ENCODE results near the gene PLA2G2F.

Gene PLA2G2F

GRCh38 chr1:20151906-20152598 is 12.9 kb downstream of the PLA2G2F start:
- peak overlapping the region; percentile 83 for H3K14ac ChIP-seq (ENCODE audit: low read length)
- H3K36me3 ChIP-seq (replicated peaks in 1 of 2; ENCODE audit: control insufficient read depth in 2 of 2, insufficient read depth in 2 of 2, low read length in 2 of 2) = no peaks in the 10 kb centered on the region
- H3K4me3 ChIP-seq (ENCODE audit: low read length in 2 of 2) = no peak overlapping the region
- peak overlapping the region; percentile 51 for H2BK15ac ChIP-seq (ENCODE audit: low read length)
- peak overlapping the region; percentile 86 for H3K18ac ChIP-seq (ENCODE audit: low read length)
- H3K9me3 ChIP-seq (replicated peaks in 1 of 2; ENCODE audit: control insufficient read depth in 2 of 2, insufficient read depth in 1 of 2, low read depth in 1 of 2, low read length in 2 of 2) = no peaks in the 10 kb centered on the region
- H3K4ac ChIP-seq (ENCODE audit: low read length) = no peak overlapping the region
- H3K23ac ChIP-seq (ENCODE audit: low read depth, low read length, poor library complexity) = peak overlapping the region; percentile 86
- H2BK5ac ChIP-seq (ENCODE audit: low read length) = no peak overlapping the region
- H2BK120ac ChIP-seq (ENCODE audit: low read depth, low read length) = no peak overlapping the region
- no peak overlapping the region for H4K91ac ChIP-seq (ENCODE audit: low read depth, low read length, poor library complexity)
- H2AK5ac ChIP-seq (ENCODE audit: low read depth, low read length) = peak overlapping the region; percentile 53
- no peak overlapping the region for H3K27ac ChIP-seq (replicated peaks; ENCODE audit: low read length)
- H2AFZ ChIP-seq (ENCODE audit: low read length) = peak overlapping the region; percentile 82
- H3K4me1 ChIP-seq (ENCODE audit: control insufficient read depth in 2 of 2, insufficient read depth in 1 of 2, low read depth in 1 of 2, low read length in 2 of 2) = peaks cover 0 to under 1% of the 10 kb centered on the region in 2 donors
- WGBS, 2 donors (ENCODE audit: extremely low coverage in 2 of 2, insufficient read length in 2 of 2, insufficient replicate concordance in 1 of 2) = no CpG with 5 or more reads among the region's 29 CpGs
- no peak overlapping the region for H2BK12ac ChIP-seq (ENCODE audit: low read length)
- peaks cover 0 to 3% (median 0%) of the 10 kb centered on the region in 3 experiments for H3K27me3 ChIP-seq (ENCODE audit: control insufficient read depth in 3 of 3, insufficient read depth in 3 of 3, low read depth in 1 of 3, low read length in 3 of 3)
- no peaks in the 10 kb centered on the region for H3K79me1 ChIP-seq (ENCODE audit: low read depth, low read length)
- H4K8ac ChIP-seq (ENCODE audit: low read depth, low read length) = peak overlapping the region; percentile 74
- peak overlapping the region; percentile 52 for H3K4me2 ChIP-seq (ENCODE audit: insufficient read depth, low read length, poor library complexity, severe bottlenecking)
- peak; percentile 70 for DNase-seq (ENCODE audit: low spot score)
- peak overlapping the region; percentile 87 for H3K9ac ChIP-seq (ENCODE audit: low read depth, low read length, poor library complexity)

GRCh38 chr1:20152599-20152930 is 13.4 kb downstream of the PLA2G2F start:
- Histone ChIP-seq H3K18ac (ENCODE audit: low read length) (peak overlapping the region; percentile 81), H3K4me1 (ENCODE audit: control insufficient read depth in 2 of 2, insufficient read depth in 1 of 2, low read depth in 1 of 2, low read length in 2 of 2) (no peaks in the 10 kb centered on the region), H3K9me3 (replicated peaks in 1 of 2; ENCODE audit: control insufficient read depth in 2 of 2, insufficient read depth in 1 of 2, low read depth in 1 of 2, low read length in 2 of 2) (no peaks in the 10 kb centered on the region), H2BK12ac (ENCODE audit: low read length) (no peak overlapping the region), H4K8ac (ENCODE audit: low read depth, low read length) (no peak overlapping the region), H3K4me3 (ENCODE audit: low read length in 2 of 2) (no peak overlapping the region), H3K9ac (ENCODE audit: low read depth, low read length, poor library complexity) (no peak overlapping the region), H4K91ac (ENCODE audit: low read depth, low read length, poor library complexity) (no peak overlapping the region), H3K4me2 (ENCODE audit: insufficient read depth, low read length, poor library complexity, severe bottlenecking) (peak overlapping the region; percentile 52), H3K36me3 (replicated peaks in 1 of 2; ENCODE audit: control insufficient read depth in 2 of 2, insufficient read depth in 2 of 2, low read length in 2 of 2) (no peaks in the 10 kb centered on the region), H2BK120ac (ENCODE audit: low read depth, low read length) (no peak overlapping the region), H3K27ac (replicated peaks; ENCODE audit: low read length) (no peak overlapping the region), H2AK5ac (ENCODE audit: low read depth, low read length) (peak overlapping the region; percentile 53), H2BK5ac (ENCODE audit: low read length) (no peak overlapping the region), H3K4ac (ENCODE audit: low read length) (no peak overlapping the region), H2AFZ (ENCODE audit: low read length) (no peak overlapping the region), H3K27me3 (ENCODE audit: control insufficient read depth in 3 of 3, insufficient read depth in 3 of 3, low read depth in 1 of 3, low read length in 3 of 3) (peaks cover 0 to 3% (median 0%) of the 10 kb centered on the region in 3 experiments), H3K79me1 (ENCODE audit: low read depth, low read length) (no peaks in the 10 kb centered on the region), H3K14ac (ENCODE audit: low read length) (no peak overlapping the region), H3K23ac (ENCODE audit: low read depth, low read length, poor library complexity) (peak overlapping the region; percentile 86), H2BK15ac (ENCODE audit: low read length) (peak overlapping the region; percentile 51)
- no CpG with 5 or more reads among the region's 7 CpGs for WGBS, 2 donors (ENCODE audit: extremely low coverage in 2 of 2, insufficient read length in 2 of 2, insufficient replicate concordance in 1 of 2)
- no peak for DNase-seq (ENCODE audit: low spot score)

- no peak for DNase-seq (ENCODE audit: low spot score)
- no peak overlapping the region for H2BK120ac ChIP-seq (ENCODE audit: low read depth, low read length)
- no peak overlapping the region for H3K4ac ChIP-seq (ENCODE audit: low read length)
- H3K4me1 ChIP-seq (ENCODE audit: control insufficient read depth in 2 of 2, insufficient read depth in 1 of 2, low read depth in 1 of 2, low read length in 2 of 2) = no peaks in the 10 kb centered on the region
- H3K36me3 ChIP-seq (replicated peaks in 1 of 2; ENCODE audit: control insufficient read depth in 2 of 2, insufficient read depth in 2 of 2, low read length in 2 of 2) = no peaks in the 10 kb centered on the region
- no peak overlapping the region for H3K27ac ChIP-seq (replicated peaks; ENCODE audit: low read length)
- no peaks in the 10 kb centered on the region for H3K9me3 ChIP-seq (replicated peaks in 1 of 2; ENCODE audit: control insufficient read depth in 2 of 2, insufficient read depth in 1 of 2, low read depth in 1 of 2, low read length in 2 of 2)
- H4K8ac ChIP-seq (ENCODE audit: low read depth, low read length) = no peak overlapping the region
- no peak overlapping the region for H4K91ac ChIP-seq (ENCODE audit: low read depth, low read length, poor library complexity)
- no peak overlapping the region for H2BK5ac ChIP-seq (ENCODE audit: low read length)
- no peak overlapping the region for H3K4me3 ChIP-seq (ENCODE audit: low read length in 2 of 2)
- peak overlapping the region; percentile 49 for H2AFZ ChIP-seq (ENCODE audit: low read length)
- peaks cover 0 to 3% (median 0%) of the 10 kb centered on the region in 3 experiments for H3K27me3 ChIP-seq (ENCODE audit: control insufficient read depth in 3 of 3, insufficient read depth in 3 of 3, low read depth in 1 of 3, low read length in 3 of 3)
- H3K4me2 ChIP-seq (ENCODE audit: insufficient read depth, low read length, poor library complexity, severe bottlenecking) = no peak overlapping the region
- peak overlapping the region; percentile 42 for H3K18ac ChIP-seq (ENCODE audit: low read length)
- peak overlapping the region; percentile 53 for H2AK5ac ChIP-seq (ENCODE audit: low read depth, low read length)
- no peak overlapping the region for H3K23ac ChIP-seq (ENCODE audit: low read depth, low read length, poor library complexity)
- H2BK15ac ChIP-seq (ENCODE audit: low read length) = no peak overlapping the region
- H2BK12ac ChIP-seq (ENCODE audit: low read length) = no peak overlapping the region
- WGBS, 2 donors (ENCODE audit: extremely low coverage in 2 of 2, insufficient read length in 2 of 2, insufficient replicate concordance in 1 of 2) = no CpG with 5 or more reads among the region's 6 CpGs
- peak overlapping the region; percentile 67 for H3K14ac ChIP-seq (ENCODE audit: low read length)
- no peaks in the 10 kb centered on the region for H3K79me1 ChIP-seq (ENCODE audit: low read depth, low read length)
- no peak overlapping the region for H3K9ac ChIP-seq (ENCODE audit: low read depth, low read length, poor library complexity)
These were observed 13.9 kb downstream of the PLA2G2F start for GRCh38 chr1:20153000-20153418.

- Histone ChIP-seq H2BK15ac (ENCODE audit: low read length) (no peak overlapping the region), H3K79me1 (ENCODE audit: low read depth, low read length) (no peaks in the 10 kb centered on the region), H3K4me3 (ENCODE audit: low read length in 2 of 2) (no peak overlapping the region), H3K4me1 (ENCODE audit: control insufficient read depth in 2 of 2, insufficient read depth in 1 of 2, low read depth in 1 of 2, low read length in 2 of 2) (no peaks in the 10 kb centered on the region), H3K14ac (ENCODE audit: low read length) (no peak overlapping the region), H3K27ac (replicated peaks; ENCODE audit: low read length) (no peak overlapping the region), H3K4me2 (ENCODE audit: insufficient read depth, low read length, poor library complexity, severe bottlenecking) (no peak overlapping the region), H4K91ac (ENCODE audit: low read depth, low read length, poor library complexity) (no peak overlapping the region), H3K27me3 (ENCODE audit: control insufficient read depth in 3 of 3, insufficient read depth in 3 of 3, low read depth in 1 of 3, low read length in 3 of 3) (peaks cover 0 to 3% (median 0%) of the 10 kb centered on the region in 3 experiments), H2AK5ac (ENCODE audit: low read depth, low read length) (no peak overlapping the region), H2AFZ (ENCODE audit: low read length) (no peak overlapping the region), H3K23ac (ENCODE audit: low read depth, low read length, poor library complexity) (no peak overlapping the region), H4K8ac (ENCODE audit: low read depth, low read length) (no peak overlapping the region), H2BK12ac (ENCODE audit: low read length) (no peak overlapping the region), H3K9ac (ENCODE audit: low read depth, low read length, poor library complexity) (no peak overlapping the region), H3K9me3 (replicated peaks in 1 of 2; ENCODE audit: control insufficient read depth in 2 of 2, insufficient read depth in 1 of 2, low read depth in 1 of 2, low read length in 2 of 2) (peaks cover 0 to 2% of the 10 kb centered on the region in 2 donors), H2BK120ac (ENCODE audit: low read depth, low read length) (no peak overlapping the region), H2BK5ac (ENCODE audit: low read length) (no peak overlapping the region), H3K18ac (ENCODE audit: low read length) (no peak overlapping the region), H3K36me3 (replicated peaks in 1 of 2; ENCODE audit: control insufficient read depth in 2 of 2, insufficient read depth in 2 of 2, low read length in 2 of 2) (no peaks in the 10 kb centered on the region), H3K4ac (ENCODE audit: low read length) (no peak overlapping the region)
- no peak for DNase-seq (ENCODE audit: low spot score)
- no CpG with 5 or more reads among the region's 18 CpGs for WGBS, 2 donors (ENCODE audit: extremely low coverage in 2 of 2, insufficient read length in 2 of 2, insufficient replicate concordance in 1 of 2)
These were observed 15.2 kb downstream of the PLA2G2F start for GRCh38 chr1:20154301-20154831.
